22Rv1 (cell line): Measurements from ENCODE around the gene PPP1R7.

Source experiments
- ZFX ChIP-seq: fragments of 450-650 bp; IDR thresholded peaks from 2 replicates; pipeline ENCODE4 v1.6.1; 2017; ENCODE audit warnings: antibody characterized with exemption, borderline replicate concordance
- TF ChIP-seq, protein P1 (sequence below): fragments of 450-650 bp; IDR thresholded peaks from 2 replicates; pipeline ENCODE4 v1.5.1; 2017; ENCODE audit warnings: mild to moderate bottlenecking

DNA sequence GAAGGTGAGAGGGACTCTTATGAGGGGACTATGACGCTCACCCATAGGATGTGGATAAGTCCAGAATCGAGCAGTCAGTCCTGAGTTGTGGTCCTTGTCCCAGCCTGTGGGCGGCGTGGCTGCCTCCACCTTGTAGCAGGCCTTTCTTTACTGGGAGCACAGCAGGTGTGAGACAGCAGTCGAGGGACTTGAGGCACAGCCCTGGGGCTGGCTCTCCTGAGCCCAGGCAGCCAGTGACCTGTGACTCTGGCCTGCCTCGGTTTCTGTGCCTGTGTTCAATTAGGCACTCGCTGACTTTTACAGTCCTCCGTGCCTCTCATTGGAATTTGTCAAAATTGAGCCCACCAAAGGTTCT, 8.3 kb downstream of the PPP1R7 start:
- TF ChIP-seq, protein P1, sequence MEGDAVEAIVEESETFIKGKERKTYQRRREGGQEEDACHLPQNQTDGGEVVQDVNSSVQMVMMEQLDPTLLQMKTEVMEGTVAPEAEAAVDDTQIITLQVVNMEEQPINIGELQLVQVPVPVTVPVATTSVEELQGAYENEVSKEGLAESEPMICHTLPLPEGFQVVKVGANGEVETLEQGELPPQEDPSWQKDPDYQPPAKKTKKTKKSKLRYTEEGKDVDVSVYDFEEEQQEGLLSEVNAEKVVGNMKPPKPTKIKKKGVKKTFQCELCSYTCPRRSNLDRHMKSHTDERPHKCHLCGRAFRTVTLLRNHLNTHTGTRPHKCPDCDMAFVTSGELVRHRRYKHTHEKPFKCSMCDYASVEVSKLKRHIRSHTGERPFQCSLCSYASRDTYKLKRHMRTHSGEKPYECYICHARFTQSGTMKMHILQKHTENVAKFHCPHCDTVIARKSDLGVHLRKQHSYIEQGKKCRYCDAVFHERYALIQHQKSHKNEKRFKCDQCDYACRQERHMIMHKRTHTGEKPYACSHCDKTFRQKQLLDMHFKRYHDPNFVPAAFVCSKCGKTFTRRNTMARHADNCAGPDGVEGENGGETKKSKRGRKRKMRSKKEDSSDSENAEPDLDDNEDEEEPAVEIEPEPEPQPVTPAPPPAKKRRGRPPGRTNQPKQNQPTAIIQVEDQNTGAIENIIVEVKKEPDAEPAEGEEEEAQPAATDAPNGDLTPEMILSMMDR = no peak
- TF ChIP-seq ZFX = no peak
